ENCODE data around the gene TMEM165. TPM values are rescaled to one million over a fixed set of nuclear protein-coding genes. Genes with fewer than 3 reads are reported as not detected.

Gene TMEM165
- total and polyA plus RNA-seq, 9 of the 15 experiments (the other 6 are each of a cell fraction or from before 2014, with no cell fraction given): 21.3 to 145 (median 96.8) TPM

GRCh38 chr4:55409468-55410171 is 13.9 kb downstream of the TMEM165 start:
- peak in 1 of 4 experiments; percentile 35 for DNase-seq (ENCODE audit: extremely low read depth in 1 of 4, low spot score in 3 of 4)
- Histone ChIP-seq H4K20me1 (replicated peaks; ENCODE audit: control insufficient read depth, insufficient read depth, low read length) (peaks cover 8% of the 10 kb centered on the region; the same call in 1 of the 2 replicates), H3K4me3 (no peak overlapping the region), H3K4me1 (replicated peaks in 1 of 2; ENCODE audit: control insufficient read depth in 2 of 2, insufficient read depth in 2 of 2, low read length in 2 of 2) (no peaks in the 10 kb centered on the region; a peak in 1 of 5 replicates), H2AFZ (ENCODE audit: low read depth, low read length) (no peak overlapping the region), H3K27ac (ENCODE audit: extremely low read depth, low read depth, low read length) (no peak overlapping the region), H3K4me2 (ENCODE audit: insufficient read depth, low read length) (no peak overlapping the region), H3K36me3 (ENCODE audit: control insufficient read depth, insufficient read depth, low read length) (peaks cover 93% of the 10 kb centered on the region), H3K27me3 (ENCODE audit: control insufficient read depth in 2 of 2, insufficient read depth in 2 of 2, low read length in 2 of 2) (no peaks in the 10 kb centered on the region), H3K79me2 (ENCODE audit: control insufficient read depth, insufficient read depth, low read length) (peaks cover 81% of the 10 kb centered on the region), H3K9me3 (replicated peaks; ENCODE audit: control insufficient read depth, insufficient read depth, low read depth, low read length) (no peaks in the 10 kb centered on the region), H3K9me1 (ENCODE audit: control insufficient read depth, insufficient read depth, low read length) (peaks cover 3% of the 10 kb centered on the region), H3K9ac (ENCODE audit: insufficient read depth in 1 of 2, low read depth in 2 of 2, low read length in 2 of 2) (no peak overlapping the region)
- no TSS peak for BruUV-seq (replicated peaks)
- intact Hi-C loops (cut with micrococcal nuclease): no loop called here
- no peak for FAIRE-seq
- WGBS (ENCODE audit: insufficient coverage, low coverage, missing lambda C conversion rate): 50% methylated on average over 9 of the region's 10 CpGs
- peak in 1 of 3 experiments; percentile 49 for TF ChIP-seq YY1 (IDR thresholded peaks at IDR 0.05; ENCODE audit: borderline replicate concordance in 1 of 3, control insufficient read depth in 1 of 3, extremely low read depth in 1 of 3, insufficient read depth in 3 of 3, insufficient read length in 1 of 3, insufficient replicate concordance in 2 of 3, low read depth in 1 of 3, low read length in 2 of 3)
- TF ChIP-seq C11orf30 (IDR thresholded peaks at IDR 0.05; ENCODE audit: low read depth): peak; percentile 57
- no peak for TF ChIP-seq ZNF511 (CRISPR knock-in tag; IDR thresholded peaks at IDR 0.05)
- TF ChIP-seq SMAD4 (CRISPR knock-in tag; conservative IDR thresholded peaks at IDR 0.05): 0 out of 2 replicates have a peak, but pooled peaks have one; percentile 27
- peak; percentile 28; the same call in 1 of the 2 replicates for TF ChIP-seq MAFG (tag; conservative IDR thresholded peaks at IDR 0.05)
- TF ChIP-seq SRSF3 (IDR thresholded peaks at IDR 0.05; ENCODE audit: insufficient read depth, low read length): no peak
- TF ChIP-seq U2AF1 (optimal IDR thresholded peaks at IDR 0.05; ENCODE audit: low read depth, low read length): no peak
- peak; percentile 17 to 45; a peak in 2 of 4 replicates for TF ChIP-seq RAD21 (CRISPR knock-in tag; conservative IDR thresholded peaks at IDR 0.05 in 1 of 2, IDR thresholded peaks at IDR 0.05 in 1 of 2)
- TF ChIP-seq ZNF316 (IDR thresholded peaks at IDR 0.05): peak; percentile 79
- TF ChIP-seq CTCF (IDR thresholded peaks at IDR 0.05 in 2 of 3, conservative IDR thresholded peaks at IDR 0.05 in 1 of 3; ENCODE audit: insufficient read depth in 2 of 3, low read depth in 1 of 3, low read length in 3 of 3): peak; percentile 20 to 48 (median 45); a peak in 4 of 6 replicates
- in situ Hi-C loops (cut with MboI): no loop called here
- CTCF ChIA-PET (ENCODE audit: low intra/inter-chr PET ratio): no interaction called here
- POLR2A ChIA-PET: interaction anchor here (1.0 to 1.4 kb wide), 3 partner anchors 10 to 13 kb away, joined by 4 to 5 read pairs (median 4); partner anchors contain the start of gene TMEM165
- ATAC-seq: peak; percentile 72
